ENCODE data around the gene VTCN1.
A peak's percentile ranks its signal among the peaks of the same experiment; 100 is the strongest.

The VTCN1 gene

GRCh38 chr1:117093870-117094621, 116.7 kb downstream of the VTCN1 start:
- peak; percentile 8 for DNase-seq

Data from activated CD4-positive, alpha-beta T cell treated with anti-CD3 and anti-CD28 coated beads, Interleukin-2, amount 50 U/mL, for 1 hour (primary cell).